CD4-positive, alpha-beta T cell treated with Interleukin-6 at 100 ng/mL for 8 hours (primary cell): ENCODE results near the gene SUOX.
"Not testable (repeated sequence)": the region's sequence is repeated elsewhere in the genome, so short reads cannot be mapped to it uniquely, and the experiment has no call there.

ENCODE experiments used
- DNase-seq: peaks from one replicate; pipeline ENCODE4 v3.0.0-alpha.2; 2020; ENCODE audit warnings: mixed read lengths, low spot score

Gene SUOX

GRCh38 chr12:55983232-55983842, 13.7 kb upstream of the SUOX start:
- DNase-seq, result no peak

- no peak for DNase-seq
These were observed 12.2 kb upstream of the SUOX start for GRCh38 chr12:55984861-55985260.

GRCh38 chr12:55985341-55985740, 11.7 kb upstream of the SUOX start:
- DNase-seq, result no peak

- DNase-seq, result not testable (repeated sequence)
These were observed 11.1 kb upstream of the SUOX start for GRCh38 chr12:55985976-55986375.

- DNase-seq, result no peak
These were observed 6.0 kb upstream of the SUOX start for GRCh38 chr12:55991110-55991509.

GRCh38 chr12:55993230-55993853, 3.7 kb upstream of the SUOX start:
- no peak for DNase-seq

GRCh38 chr12:55995366-55995765, 1.7 kb upstream of the SUOX start:
- no peak for DNase-seq

GRCh38 chr12:55996201-55996714, 818 bp upstream of the SUOX start:
- DNase-seq, result peak; percentile 76

- no peak for DNase-seq
These were observed 421 bp downstream of the SUOX start for GRCh38 chr12:55997535-55997859.

- DNase-seq, result not testable (repeated sequence)
These were observed 2.4 kb downstream of the SUOX start for GRCh38 chr12:55999522-55999921.

GRCh38 chr12:55999999-56000540, 3.0 kb downstream of the SUOX start:
- not testable (repeated sequence) for DNase-seq

- DNase-seq, result no peak
These were observed 4.5 kb downstream of the SUOX start for GRCh38 chr12:56001487-56002100.

GRCh38 chr12:56003376-56003775, 6.3 kb downstream of the SUOX start:
- DNase-seq, result not testable (repeated sequence)

- DNase-seq, result no peak
These were observed 7.1 kb downstream of the SUOX start for GRCh38 chr12:56004211-56004610.

- peak; percentile 71 for DNase-seq
These were observed 10.8 kb downstream of the SUOX start for GRCh38 chr12:56007564-56008559.

GRCh38 chr12:56010111-56010570, 13.1 kb downstream of the SUOX start:
- DNase-seq, result no peak

- DNase-seq, result no peak
These were observed 14.5 kb downstream of the SUOX start for GRCh38 chr12:56011509-56012090.

- DNase-seq, result no peak
These were observed 16.4 kb downstream of the SUOX start for GRCh38 chr12:56013482-56013881.

- no peak for DNase-seq
These were observed 17.1 kb downstream of the SUOX start for GRCh38 chr12:56014205-56014604.

GRCh38 chr12:56017181-56017580, 20.1 kb downstream of the SUOX start:
- no peak for DNase-seq

- no peak for DNase-seq
These were observed 21.3 kb downstream of the SUOX start for GRCh38 chr12:56018356-56018755.
